Breast epithelium (tissue), 3 donors: ENCODE data around the gene SRSF5.

Experiments used
- POLR2AphosphoS5 ChIP-seq, 3 donors: sonication (generic); formaldehyde crosslinking; IDR thresholded peaks; one replicate each; pipeline ENCODE4 v1.6.1; 2017; ENCODE audit warnings: antibody characterized with exemption in 3 of 3
- TF ChIP-seq, protein P1 (sequence below), 3 donors: fragments of 450-650 bp; IDR thresholded peaks; one replicate each; pipeline ENCODE4 v1.5.1; 2016 to 2017; ENCODE audit warnings: antibody characterized with exemption in 3 of 3, mild to moderate bottlenecking in 3 of 3, moderate library complexity in 3 of 3

DNA sequence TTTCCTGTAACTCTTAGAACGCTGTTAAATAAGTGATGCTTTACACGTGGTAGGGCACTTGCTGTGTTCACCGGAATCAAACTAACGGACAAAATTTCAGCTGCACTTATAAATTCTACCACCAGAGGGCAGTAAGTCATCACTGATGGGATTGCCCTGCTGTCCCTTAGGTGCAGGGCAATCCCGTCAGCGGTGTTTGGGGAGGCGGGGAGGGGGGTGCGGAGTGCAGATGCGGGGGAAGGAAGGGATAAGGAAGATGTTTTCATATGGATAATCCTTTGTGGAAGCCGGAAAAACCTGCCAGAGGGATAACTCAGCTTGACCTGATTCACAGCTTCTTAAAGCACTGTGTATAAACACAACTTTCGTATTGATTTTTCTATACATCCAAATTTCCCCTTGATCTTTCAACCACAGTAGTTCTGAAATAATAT, 51.8 kb downstream of the SRSF5 start:
- TF ChIP-seq, protein P1, sequence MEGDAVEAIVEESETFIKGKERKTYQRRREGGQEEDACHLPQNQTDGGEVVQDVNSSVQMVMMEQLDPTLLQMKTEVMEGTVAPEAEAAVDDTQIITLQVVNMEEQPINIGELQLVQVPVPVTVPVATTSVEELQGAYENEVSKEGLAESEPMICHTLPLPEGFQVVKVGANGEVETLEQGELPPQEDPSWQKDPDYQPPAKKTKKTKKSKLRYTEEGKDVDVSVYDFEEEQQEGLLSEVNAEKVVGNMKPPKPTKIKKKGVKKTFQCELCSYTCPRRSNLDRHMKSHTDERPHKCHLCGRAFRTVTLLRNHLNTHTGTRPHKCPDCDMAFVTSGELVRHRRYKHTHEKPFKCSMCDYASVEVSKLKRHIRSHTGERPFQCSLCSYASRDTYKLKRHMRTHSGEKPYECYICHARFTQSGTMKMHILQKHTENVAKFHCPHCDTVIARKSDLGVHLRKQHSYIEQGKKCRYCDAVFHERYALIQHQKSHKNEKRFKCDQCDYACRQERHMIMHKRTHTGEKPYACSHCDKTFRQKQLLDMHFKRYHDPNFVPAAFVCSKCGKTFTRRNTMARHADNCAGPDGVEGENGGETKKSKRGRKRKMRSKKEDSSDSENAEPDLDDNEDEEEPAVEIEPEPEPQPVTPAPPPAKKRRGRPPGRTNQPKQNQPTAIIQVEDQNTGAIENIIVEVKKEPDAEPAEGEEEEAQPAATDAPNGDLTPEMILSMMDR (IDR thresholded peaks at IDR 0.05): peak; percentile 83 to 91 (median 89)
- TF ChIP-seq POLR2AphosphoS5 (IDR thresholded peaks at IDR 0.05): no peak
